HCT116 (cell line): Measurements from ENCODE around the gene NUDT16L1. TPM values are rescaled to one million over a fixed set of nuclear protein-coding genes. Genes with fewer than 3 reads are reported as not detected.

ENCODE experiments used
- ATAC-seq: fragments of 200-7000 bp; cut with Tn5 transposase; 2 replicates; pipeline ENCODE4 v1.9.1; 2020; ENCODE audit warnings: mild to moderate bottlenecking, moderate library complexity
- BruUV-seq: library from RNA; stranded (reverse); fragments of 400-500 nt; replicated peaks from 2 replicates; lab custom pipeline; 2021; lab: Mats Ljungman, UMichigan
- CTCF ChIA-PET: fragments of 300-600 bp; sonication (Branson Sonifier 250); formaldehyde crosslinking; loops from one replicate; lab custom pipeline; 2021; ENCODE audit warnings: antibody characterized with exemption; lab: Charles Lee
- POLR2A ChIA-PET: fragments of 300-600, 350-600 bp; sonication (Branson Sonifier 250); formaldehyde crosslinking; loops from one replicate; lab custom pipeline; 2021; ENCODE audit warnings: antibody characterized with exemption; lab: Charles Lee
- RAD21 ChIA-PET, 2 experiments: fragments of 300-600 bp; sonication (Branson Sonifier 250); formaldehyde crosslinking; loops; one replicate each; lab custom pipeline; 2023; ENCODE audit warnings: low total read pairs in 2 of 2; ENCODE audit not compliant: uncharacterized antibody in 2 of 2, unreplicated experiment in 2 of 2, low non-redundant PET in 1 of 2; lab: Charles Lee
- DNase-seq: peaks from one replicate; pipeline ENCODE4 v3.0.0-alpha.2; 2010; ENCODE audit warnings: low read depth, low spot score
- H2AFZ ChIP-seq: fragments of 200-600 bp; shearing (Covaris generic), sonication (generic); 2 replicates; pipeline ENCODE4 v1.6.1; 2017; ENCODE audit warnings: low read depth, mixed run types, mixed read lengths, antibody characterized with exemption, low read length; ENCODE audit not compliant: poor library complexity, severe bottlenecking
- H3K27ac ChIP-seq: 2 replicates; pipeline ENCODE4 v1.5.1; 2012; ENCODE audit warnings: low read depth, low read length
- H3K27me3 ChIP-seq: fragments of 200-600 bp; sonication (generic); 2 replicates; pipeline ENCODE4 v1.6.1; 2016; ENCODE audit warnings: mixed run types, low read length, mixed read lengths; ENCODE audit not compliant: insufficient read depth
- H3K36me3 ChIP-seq, 2 experiments: fragments of 200-500 bp in 1 of 2; fragments of 200-600 bp in 1 of 2; sonication (Bioruptor generic) in 1 of 2; sonication (generic) in 1 of 2; 2 replicates each; pipeline versions ENCODE4 v1.5.1 to v1.6.1; 2014 to 2016; ENCODE audit warnings: low read length in 2 of 2, inconsistent platforms in 1 of 2, mixed read lengths in 1 of 2, mixed run types in 1 of 2; ENCODE audit not compliant: insufficient read depth in 2 of 2, control insufficient read depth in 1 of 2
- H3K4me1 ChIP-seq, 2 experiments: fragments of 200-600 bp in 1 of 2; sonication (generic) in 1 of 2; 2 replicates each; pipeline versions ENCODE4 v1.5.1 to v1.6.1; 2012 to 2017; ENCODE audit warnings: low read length in 2 of 2, inconsistent platforms in 1 of 2, mild to moderate bottlenecking in 1 of 2, mixed read lengths in 1 of 2, mixed run types in 1 of 2, moderate library complexity in 1 of 2; ENCODE audit not compliant: insufficient read depth in 2 of 2, control insufficient read depth in 1 of 2
- H3K4me2 ChIP-seq: fragments of 200-600 bp; sonication (generic); 2 replicates; pipeline ENCODE4 v1.6.1; 2017; ENCODE audit warnings: mixed run types, low read length, mixed read lengths
- H3K4me3 ChIP-seq, 2 experiments: fragments of 200-600 bp in 1 of 2; sonication (generic) in 1 of 2; replicated peaks in 1 of 2; 2 replicates each; pipeline ENCODE4 v1.5.1; 2011 to 2016; ENCODE audit warnings: low read length in 2 of 2, control low read depth in 1 of 2, low read depth in 1 of 2, mild to moderate bottlenecking in 1 of 2, mixed read lengths in 1 of 2, mixed run types in 1 of 2
- H3K79me2 ChIP-seq: fragments of 200-600 bp; sonication (generic); 2 replicates; pipeline ENCODE4 v1.6.1; 2017; ENCODE audit warnings: mild to moderate bottlenecking, mixed run types, low read length, moderate library complexity, mixed read lengths; ENCODE audit not compliant: insufficient read depth
- H3K9ac ChIP-seq: fragments of 200-600 bp; sonication (generic); 2 replicates; pipeline ENCODE4 v1.6.1; 2016; ENCODE audit warnings: low read length, mixed read lengths
- H3K9me2 ChIP-seq: fragments of 200-600 bp; sonication (generic), shearing (Covaris generic); 2 replicates; pipeline ENCODE4 v1.6.1; 2017; ENCODE audit warnings: mixed run types, mild to moderate bottlenecking, moderate library complexity; ENCODE audit not compliant: insufficient read depth
- H3K9me3 ChIP-seq, 2 experiments: fragments of 200-500 bp in 1 of 2; fragments of 200-600 bp in 1 of 2; sonication (Bioruptor generic) in 1 of 2; sonication (generic) in 1 of 2; 2 replicates each; pipeline ENCODE4 v1.6.1; 2014 to 2017; ENCODE audit warnings: low read length in 2 of 2, mixed read lengths in 2 of 2, inconsistent platforms in 1 of 2, low read depth in 1 of 2, mild to moderate bottlenecking in 1 of 2, mixed run types in 1 of 2, moderate library complexity in 1 of 2; ENCODE audit not compliant: control insufficient read depth in 1 of 2, insufficient read depth in 1 of 2
- H4K20me1 ChIP-seq: fragments of 200-600 bp; sonication (generic), shearing (Covaris generic); 2 replicates; pipeline ENCODE4 v1.6.1; 2017; ENCODE audit warnings: mixed run types, mild to moderate bottlenecking, moderate library complexity; ENCODE audit not compliant: insufficient read depth
- CTCF ChIP-seq, 3 experiments: fragments of 200-600 bp in 1 of 3; sonication (generic) in 1 of 3; IDR thresholded peaks in 2 of 3; conservative IDR thresholded peaks in 1 of 3; 2 replicates each; pipeline ENCODE4 v1.5.1; 2012 to 2017; ENCODE audit warnings: low read depth in 2 of 3, low read length in 2 of 3, antibody characterized with exemption in 1 of 3, borderline replicate concordance in 1 of 3, control low read depth in 1 of 3, mild to moderate bottlenecking in 1 of 3, mixed read lengths in 1 of 3, mixed run types in 1 of 3, moderate library complexity in 1 of 3; ENCODE audit not compliant: insufficient read depth in 1 of 3
- EGR1 ChIP-seq: IDR thresholded peaks from 2 replicates; pipeline ENCODE4 v1.6.1; 2012; ENCODE audit warnings: low read depth
- EZH2phosphoT487 ChIP-seq: fragments of 200-600 bp; IDR thresholded peaks from 2 replicates; pipeline ENCODE4 v1.6.1; 2018; ENCODE audit warnings: antibody characterized with exemption, borderline replicate concordance
- JUND ChIP-seq: IDR thresholded peaks from 2 replicates; pipeline ENCODE4 v1.6.1; 2012
- MAX ChIP-seq: IDR thresholded peaks from 2 replicates; pipeline ENCODE4 v1.6.1; 2012
- POLR2A ChIP-seq: IDR thresholded peaks from 2 replicates; pipeline ENCODE4 v1.7.0; 2011; ENCODE audit warnings: borderline replicate concordance; ENCODE audit not compliant: insufficient read depth, insufficient read length; ENCODE audit errors: extremely low read depth
- POLR2AphosphoS5 ChIP-seq: IDR thresholded peaks from 2 replicates; pipeline ENCODE4 v1.6.1; 2011; ENCODE audit warnings: mild to moderate bottlenecking, low read depth, low read length, moderate library complexity
- RAD21 ChIP-seq: IDR thresholded peaks from 2 replicates; pipeline ENCODE4 v1.6.1; 2012; ENCODE audit warnings: low read depth, mild to moderate bottlenecking
- SIN3A ChIP-seq: IDR thresholded peaks from 2 replicates; pipeline ENCODE4 v1.6.1; 2012; ENCODE audit warnings: low read depth
- SRF ChIP-seq: IDR thresholded peaks from 2 replicates; pipeline ENCODE4 v1.6.1; 2012; ENCODE audit warnings: low read depth
- TCF7L2 ChIP-seq: IDR thresholded peaks from 2 replicates; pipeline ENCODE4 v1.7.0; 2011; ENCODE audit warnings: borderline replicate concordance, inconsistent platforms; ENCODE audit not compliant: insufficient read depth, insufficient read length; ENCODE audit errors: extremely low read depth
- YY1 ChIP-seq: IDR thresholded peaks from 2 replicates; pipeline ENCODE4 v1.6.1; 2011; ENCODE audit warnings: low read length, low read depth, moderate library complexity, mild to moderate bottlenecking; ENCODE audit not compliant: insufficient replicate concordance; ENCODE audit errors: extremely low read depth
- ZFX ChIP-seq: fragments of 450-650 bp; IDR thresholded peaks from 2 replicates; pipeline ENCODE4 v1.6.1; 2017
- ZNF274 ChIP-seq: fragments of 200-500 bp; sonication (Bioruptor generic); IDR thresholded peaks from 2 replicates; pipeline ENCODE4 v1.6.1; 2014; ENCODE audit warnings: mild to moderate bottlenecking, low read depth, low read length, inconsistent platforms
- intact Hi-C: fragments of 100-400 bp; cut with micrococcal nuclease; formaldehyde crosslinking; loops from 2 replicates; pipeline ENCODE4 v1.10.0; 2022
- total RNA-seq: library from RNA; stranded (reverse); gene quantifications from one replicate; pipeline ENCODE4 v1.2.1, GENCODE V29; 2021; ENCODE audit not compliant: unreplicated experiment
- TF ChIP-seq, protein P1 (sequence below): IDR thresholded peaks from 2 replicates; pipeline ENCODE4 v1.6.1; 2012; ENCODE audit warnings: low read depth
- TF ChIP-seq, protein P2 (sequence below): IDR thresholded peaks from 2 replicates; pipeline ENCODE4 v1.6.1; 2012

The NUDT16L1 gene
- total RNA-seq, 1 experiment from 2014 or later, result 23.4 TPM

GRCh38 chr16:4664538-4665418, 28.6 kb upstream of the NUDT16L1 start:
- no peak overlapping the region for H3K9ac ChIP-seq
- no TSS peak for BruUV-seq

More at GRCh38 chr16:4664538-4665418, 28.6 kb upstream of the NUDT16L1 start:
- H4K20me1 ChIP-seq, result no peaks in the 10 kb centered on the region
- ATAC-seq, result no peak
- H3K79me2 ChIP-seq, result no peaks in the 10 kb centered on the region
- DNase-seq, result no peak
- no peaks in the 10 kb centered on the region for H3K9me2 ChIP-seq
- TF ChIP-seq ZNF274, result no peak
- TF ChIP-seq RAD21, result no peak
- TF ChIP-seq EGR1, result no peak
- TF ChIP-seq SIN3A, result no peak
- TF ChIP-seq CTCF (IDR thresholded peaks at IDR 0.05 in 2 of 3, conservative IDR thresholded peaks at IDR 0.05 in 1 of 3; ENCODE audit: borderline replicate concordance in 1 of 3, insufficient read depth in 1 of 3, low read depth in 2 of 3, low read length in 2 of 3), result no peak
- TF ChIP-seq JUND, result no peak
- no peak for TF ChIP-seq SRF
- TF ChIP-seq, protein P1, sequence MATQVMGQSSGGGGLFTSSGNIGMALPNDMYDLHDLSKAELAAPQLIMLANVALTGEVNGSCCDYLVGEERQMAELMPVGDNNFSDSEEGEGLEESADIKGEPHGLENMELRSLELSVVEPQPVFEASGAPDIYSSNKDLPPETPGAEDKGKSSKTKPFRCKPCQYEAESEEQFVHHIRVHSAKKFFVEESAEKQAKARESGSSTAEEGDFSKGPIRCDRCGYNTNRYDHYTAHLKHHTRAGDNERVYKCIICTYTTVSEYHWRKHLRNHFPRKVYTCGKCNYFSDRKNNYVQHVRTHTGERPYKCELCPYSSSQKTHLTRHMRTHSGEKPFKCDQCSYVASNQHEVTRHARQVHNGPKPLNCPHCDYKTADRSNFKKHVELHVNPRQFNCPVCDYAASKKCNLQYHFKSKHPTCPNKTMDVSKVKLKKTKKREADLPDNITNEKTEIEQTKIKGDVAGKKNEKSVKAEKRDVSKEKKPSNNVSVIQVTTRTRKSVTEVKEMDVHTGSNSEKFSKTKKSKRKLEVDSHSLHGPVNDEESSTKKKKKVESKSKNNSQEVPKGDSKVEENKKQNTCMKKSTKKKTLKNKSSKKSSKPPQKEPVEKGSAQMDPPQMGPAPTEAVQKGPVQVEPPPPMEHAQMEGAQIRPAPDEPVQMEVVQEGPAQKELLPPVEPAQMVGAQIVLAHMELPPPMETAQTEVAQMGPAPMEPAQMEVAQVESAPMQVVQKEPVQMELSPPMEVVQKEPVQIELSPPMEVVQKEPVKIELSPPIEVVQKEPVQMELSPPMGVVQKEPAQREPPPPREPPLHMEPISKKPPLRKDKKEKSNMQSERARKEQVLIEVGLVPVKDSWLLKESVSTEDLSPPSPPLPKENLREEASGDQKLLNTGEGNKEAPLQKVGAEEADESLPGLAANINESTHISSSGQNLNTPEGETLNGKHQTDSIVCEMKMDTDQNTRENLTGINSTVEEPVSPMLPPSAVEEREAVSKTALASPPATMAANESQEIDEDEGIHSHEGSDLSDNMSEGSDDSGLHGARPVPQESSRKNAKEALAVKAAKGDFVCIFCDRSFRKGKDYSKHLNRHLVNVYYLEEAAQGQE, result no peak
- no peak for TF ChIP-seq MAX
- TF ChIP-seq POLR2A, result no peak
- TF ChIP-seq TCF7L2, result no peak
- TF ChIP-seq ZFX, result no peak
- TF ChIP-seq POLR2AphosphoS5, result no peak
- no peak for TF ChIP-seq EZH2phosphoT487
- TF ChIP-seq, protein P2, sequence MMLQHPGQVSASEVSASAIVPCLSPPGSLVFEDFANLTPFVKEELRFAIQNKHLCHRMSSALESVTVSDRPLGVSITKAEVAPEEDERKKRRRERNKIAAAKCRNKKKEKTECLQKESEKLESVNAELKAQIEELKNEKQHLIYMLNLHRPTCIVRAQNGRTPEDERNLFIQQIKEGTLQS, result no peak
- no peak for TF ChIP-seq YY1
- H3K4me2 ChIP-seq, result no peak overlapping the region
- H3K4me1 ChIP-seq, result 0 out of 4 replicates have a peak, but pooled peaks cover 0 to 10% of the 10 kb centered on the region in 2 experiments
- H3K27me3 ChIP-seq, result no peaks in the 10 kb centered on the region
- no peaks in the 10 kb centered on the region for H3K9me3 ChIP-seq
- POLR2A ChIA-PET, result interaction anchor here (0.6 to 0.7 kb wide), 2 partner anchors 49 kb away, joined by 3 read pairs; no protein-coding TSS in a partner anchor
- no peak overlapping the region for H3K4me3 ChIP-seq
- peaks cover 15 to 23% of the 10 kb centered on the region in 2 experiments for H3K36me3 ChIP-seq
- no peak overlapping the region for H2AFZ ChIP-seq
- intact Hi-C loops, result no loop called here
- no peak overlapping the region for H3K27ac ChIP-seq
- RAD21 ChIA-PET, result no interaction called here
- CTCF ChIA-PET, result no interaction called here
